GM21528 (cell line): ENCODE data around the gene PSPH.
A peak's percentile ranks its signal among the peaks of the same experiment; 100 is the strongest.
"Not testable (repeated sequence)": the region's sequence is repeated elsewhere in the genome, so short reads cannot be mapped to it uniquely, and the experiment has no call there.

Source experiments
- ATAC-seq: cut with Tn5 transposase; IDR thresholded peaks from one replicate; pipeline ENCODE4 v1.9.1; 2021; ENCODE audit warnings: mild to moderate bottlenecking, moderate library complexity; ENCODE audit not compliant: unreplicated experiment, low FRiP score

The PSPH gene

GRCh38 chr7:56017015-56017414 is 34.2 kb downstream of the PSPH start:
- not testable (repeated sequence) for ATAC-seq

- ATAC-seq, result no peak
Observed at GRCh38 chr7:56009695-56010094, 41.5 kb downstream of the PSPH start.

GRCh38 chr7:56007891-56008290 is 43.4 kb downstream of the PSPH start:
- no peak for ATAC-seq

- ATAC-seq, result no peak
Observed at GRCh38 chr7:56007167-56007652, 44.0 kb downstream of the PSPH start.

GRCh38 chr7:56003749-56004148 is 47.5 kb downstream of the PSPH start:
- ATAC-seq, result no peak

GRCh38 chr7:55996856-55997500 is 54.3 kb downstream of the PSPH start:
- ATAC-seq, result no peak

GRCh38 chr7:55992346-55992745 is 58.9 kb downstream of the PSPH start:
- ATAC-seq, result no peak

- ATAC-seq, result no peak
Observed at GRCh38 chr7:55983537-55983936, 67.7 kb downstream of the PSPH start.

- ATAC-seq, result no peak
Observed at GRCh38 chr7:55980266-55980665, 71.0 kb downstream of the PSPH start.

GRCh38 chr7:55977831-55978230 is 73.4 kb downstream of the PSPH start:
- ATAC-seq, result no peak

GRCh38 chr7:55975988-55976633 is 75.1 kb downstream of the PSPH start:
- no peak for ATAC-seq

GRCh38 chr7:55973747-55974250 is 77.4 kb downstream of the PSPH start:
- no peak for ATAC-seq

GRCh38 chr7:55970978-55971377 is 80.3 kb downstream of the PSPH start:
- ATAC-seq, result no peak

- ATAC-seq, result no peak
Observed at GRCh38 chr7:55970561-55970960, 80.7 kb downstream of the PSPH start.

- ATAC-seq, result no peak
Observed at GRCh38 chr7:55969391-55969790, 81.9 kb downstream of the PSPH start.

GRCh38 chr7:55966851-55967250 is 84.4 kb downstream of the PSPH start:
- no peak for ATAC-seq

GRCh38 chr7:55965805-55966421 is 85.3 kb downstream of the PSPH start:
- ATAC-seq, result no peak

- ATAC-seq, result no peak
Observed at GRCh38 chr7:55965100-55965470, 86.2 kb downstream of the PSPH start.

GRCh38 chr7:55964261-55965099 is 86.8 kb downstream of the PSPH start, which contains the start of gene NIPSNAP2:
TSS of gene NIPSNAP2 (plus strand) at chr7:55964585. CDS start at chr7:55964610, 25 bp downstream.
- ATAC-seq, result peak; percentile 89

GRCh38 chr7:55963584-55964168 is 87.6 kb downstream of the PSPH start:
- no peak for ATAC-seq
